H9 (cell line): ENCODE measurements around the gene NPIPB8. TPM values are rescaled to one million over a fixed set of nuclear protein-coding genes. Genes with fewer than 3 reads are reported as not detected.

ENCODE experiments used
- DNase-seq: peaks from one replicate; pipeline ENCODE4 v3.0.0-alpha.2; 2017
- H2AFZ ChIP-seq: one replicate; pipeline ENCODE4 v1.6.1; 2013; ENCODE audit warnings: mild to moderate bottlenecking, low read length, control low read depth, moderate library complexity
- H2AK5ac ChIP-seq: 2 replicates; pipeline ENCODE4 v1.6.1; 2013; ENCODE audit warnings: low read length, control low read depth, mixed read lengths; ENCODE audit not compliant: insufficient read length
- H2BK120ac ChIP-seq: one replicate; pipeline ENCODE4 v1.6.1; 2013; ENCODE audit warnings: low read depth, mild to moderate bottlenecking, low read length, control low read depth, inconsistent platforms; ENCODE audit not compliant: poor library complexity, severe bottlenecking
- H2BK12ac ChIP-seq: 2 replicates; pipeline ENCODE4 v1.6.1; 2013; ENCODE audit warnings: low read length, control low read depth, mixed read lengths, low read depth; ENCODE audit not compliant: insufficient read length
- H2BK15ac ChIP-seq: 2 replicates; pipeline ENCODE4 v1.6.1; 2013; ENCODE audit warnings: low read depth, low read length, control low read depth
- H2BK20ac ChIP-seq: one replicate; pipeline ENCODE4 v1.6.1; 2013; ENCODE audit warnings: low read depth, mild to moderate bottlenecking, low read length, control low read depth, inconsistent platforms; ENCODE audit not compliant: poor library complexity, severe bottlenecking
- H2BK5ac ChIP-seq: 2 replicates; pipeline ENCODE4 v1.6.1; 2013; ENCODE audit warnings: low read length, control low read depth, mixed read lengths; ENCODE audit not compliant: insufficient read length
- H3K14ac ChIP-seq: 2 replicates; pipeline ENCODE4 v1.6.1; 2013; ENCODE audit warnings: low read length, control low read depth; ENCODE audit not compliant: insufficient read depth
- H3K18ac ChIP-seq: 2 replicates; pipeline ENCODE4 v1.6.1; 2013; ENCODE audit warnings: low read depth, mild to moderate bottlenecking, mixed read lengths, low read length, control low read depth; ENCODE audit not compliant: insufficient read length
- H3K23ac ChIP-seq: 2 replicates; pipeline ENCODE4 v1.6.1; 2013; ENCODE audit warnings: low read length, control low read depth, mixed read lengths, low read depth; ENCODE audit not compliant: insufficient read length
- H3K23me2 ChIP-seq: 2 replicates; pipeline ENCODE4 v1.6.1; 2013; ENCODE audit warnings: low read depth, mild to moderate bottlenecking, mixed read lengths, low read length, control low read depth; ENCODE audit not compliant: insufficient read length, poor library complexity, severe bottlenecking
- H3K27ac ChIP-seq: 2 replicates; pipeline ENCODE4 v1.5.1; 2013; ENCODE audit warnings: low read length, control low read depth, mixed read lengths, low read depth; ENCODE audit not compliant: insufficient read length
- H3K27me3 ChIP-seq: 2 replicates; pipeline ENCODE4 v1.6.1; 2013; ENCODE audit warnings: low read length, control low read depth, inconsistent platforms; ENCODE audit not compliant: insufficient read depth
- H3K4ac ChIP-seq: 2 replicates; pipeline ENCODE4 v1.6.1; 2013; ENCODE audit warnings: low read depth, mild to moderate bottlenecking, control low read depth, inconsistent platforms, low read length, moderate library complexity
- H3K4me1 ChIP-seq: 2 replicates; pipeline ENCODE4 v1.6.1; 2013; ENCODE audit warnings: low read length, control low read depth, inconsistent platforms; ENCODE audit not compliant: insufficient read depth
- H3K4me2 ChIP-seq: 2 replicates; pipeline ENCODE4 v1.6.1; 2013; ENCODE audit warnings: low read length, control low read depth, mixed read lengths; ENCODE audit not compliant: insufficient read length, insufficient read depth
- H3K56ac ChIP-seq: 2 replicates; pipeline ENCODE4 v1.6.1; 2013; ENCODE audit warnings: low read depth, mild to moderate bottlenecking, mixed read lengths, low read length, control low read depth; ENCODE audit not compliant: insufficient read length
- H3K79me1 ChIP-seq: 2 replicates; pipeline ENCODE4 v1.6.1; 2013; ENCODE audit warnings: low read depth, mild to moderate bottlenecking, moderate library complexity, low read length, control low read depth, inconsistent platforms; ENCODE audit not compliant: insufficient read depth, poor library complexity, severe bottlenecking
- H3K79me2 ChIP-seq: 2 replicates; pipeline ENCODE4 v1.6.1; 2013; ENCODE audit warnings: low read length, control low read depth, inconsistent platforms; ENCODE audit not compliant: insufficient read depth
- H3K9ac ChIP-seq: 2 replicates; pipeline ENCODE4 v1.6.1; 2013; ENCODE audit warnings: low read length, control low read depth, mixed read lengths; ENCODE audit not compliant: insufficient read length; ENCODE audit errors: extremely low read depth
- H3K9me3 ChIP-seq: one replicate; pipeline ENCODE4 v1.6.1; 2013; ENCODE audit warnings: low read depth, low read length, inconsistent platforms; ENCODE audit not compliant: control insufficient read depth
- H3T11ph ChIP-seq: one replicate; pipeline ENCODE4 v1.6.1; 2013; ENCODE audit warnings: mild to moderate bottlenecking, low read length, control low read depth, inconsistent platforms
- H4K20me1 ChIP-seq: one replicate; pipeline ENCODE4 v1.6.1; 2013; ENCODE audit not compliant: control insufficient read depth, insufficient read length, insufficient read depth
- H4K5ac ChIP-seq: 2 replicates; pipeline ENCODE4 v1.6.1; 2013; ENCODE audit warnings: low read depth, mild to moderate bottlenecking, mixed read lengths, low read length, control low read depth; ENCODE audit not compliant: insufficient read length
- H4K8ac ChIP-seq: replicated peaks from 2 replicates; pipeline ENCODE4 v1.6.1; 2013; ENCODE audit warnings: low read length, control low read depth, mixed read lengths, low read depth; ENCODE audit not compliant: insufficient read length
- H4K91ac ChIP-seq: 2 replicates; pipeline ENCODE4 v1.6.1; 2013; ENCODE audit warnings: low read depth, mild to moderate bottlenecking, moderate library complexity, mixed read lengths, low read length, control low read depth; ENCODE audit not compliant: insufficient read length
- H3K27ac Mint-ChIP-seq, 3 experiments: 2 replicates in 2 of 3; 3 replicates in 1 of 3; pipeline ENCODE4 v1.8.0; 2020 to 2021; ENCODE audit warnings: mixed read lengths in 3 of 3, mild to moderate bottlenecking in 1 of 3, moderate library complexity in 1 of 3
- H3K27me3 Mint-ChIP-seq: 2 replicates; pipeline ENCODE4 v1.8.0; 2021; ENCODE audit warnings: low read depth, mild to moderate bottlenecking, moderate library complexity, mixed read lengths
- H3K36me3 Mint-ChIP-seq, 3 experiments: 2 replicates in 2 of 3; 3 replicates in 1 of 3; pipeline ENCODE4 v1.8.0; 2020 to 2021; ENCODE audit warnings: low read depth in 3 of 3, mixed read lengths in 3 of 3; ENCODE audit not compliant: insufficient read depth in 1 of 3
- H3K4me1 Mint-ChIP-seq, 2 experiments: 2 replicates each; pipeline ENCODE4 v1.8.0; 2020; ENCODE audit warnings: mixed read lengths in 2 of 2
- H3K4me3 Mint-ChIP-seq, 2 experiments: 2 replicates in 1 of 2; 3 replicates in 1 of 2; pipeline ENCODE4 v1.8.0; 2020 to 2021; ENCODE audit warnings: mild to moderate bottlenecking in 2 of 2, mixed read lengths in 2 of 2, moderate library complexity in 1 of 2
- H3K9me3 Mint-ChIP-seq, 2 experiments: 2 replicates in 1 of 2; 3 replicates in 1 of 2; pipeline ENCODE4 v1.8.0; 2020; ENCODE audit warnings: mild to moderate bottlenecking in 2 of 2, mixed read lengths in 2 of 2, moderate library complexity in 1 of 2
- WGBS: extraction: QIAGEN DNeasy Blood & Tissue Kit; methylation state at CpG from one replicate; pipeline ENCODE4 v1.1.7; 2013; ENCODE audit warnings: missing lambda C conversion rate, low lambda C conversion rate, mixed read lengths; ENCODE audit not compliant: insufficient read length; ENCODE audit errors: extremely low coverage; 5-methylcytosine and 5-hydroxymethylcytosine counted together
- total RNA-seq: library from RNA; stranded (reverse); gene quantifications from 2 replicates; pipeline ENCODE4 v1.2.1, GENCODE V29; 2021
- TF ChIP-seq, protein P1 (sequence below): fragments of 200-600 bp; sonication (generic); conservative IDR thresholded peaks from 3 replicates; pipeline ENCODE4 v1.8.0; 2021; ENCODE audit warnings: antibody characterized with exemption, mild to moderate bottlenecking

The NPIPB8 gene
- total RNA-seq, 1 experiment from 2014 or later: not detected

DNA sequence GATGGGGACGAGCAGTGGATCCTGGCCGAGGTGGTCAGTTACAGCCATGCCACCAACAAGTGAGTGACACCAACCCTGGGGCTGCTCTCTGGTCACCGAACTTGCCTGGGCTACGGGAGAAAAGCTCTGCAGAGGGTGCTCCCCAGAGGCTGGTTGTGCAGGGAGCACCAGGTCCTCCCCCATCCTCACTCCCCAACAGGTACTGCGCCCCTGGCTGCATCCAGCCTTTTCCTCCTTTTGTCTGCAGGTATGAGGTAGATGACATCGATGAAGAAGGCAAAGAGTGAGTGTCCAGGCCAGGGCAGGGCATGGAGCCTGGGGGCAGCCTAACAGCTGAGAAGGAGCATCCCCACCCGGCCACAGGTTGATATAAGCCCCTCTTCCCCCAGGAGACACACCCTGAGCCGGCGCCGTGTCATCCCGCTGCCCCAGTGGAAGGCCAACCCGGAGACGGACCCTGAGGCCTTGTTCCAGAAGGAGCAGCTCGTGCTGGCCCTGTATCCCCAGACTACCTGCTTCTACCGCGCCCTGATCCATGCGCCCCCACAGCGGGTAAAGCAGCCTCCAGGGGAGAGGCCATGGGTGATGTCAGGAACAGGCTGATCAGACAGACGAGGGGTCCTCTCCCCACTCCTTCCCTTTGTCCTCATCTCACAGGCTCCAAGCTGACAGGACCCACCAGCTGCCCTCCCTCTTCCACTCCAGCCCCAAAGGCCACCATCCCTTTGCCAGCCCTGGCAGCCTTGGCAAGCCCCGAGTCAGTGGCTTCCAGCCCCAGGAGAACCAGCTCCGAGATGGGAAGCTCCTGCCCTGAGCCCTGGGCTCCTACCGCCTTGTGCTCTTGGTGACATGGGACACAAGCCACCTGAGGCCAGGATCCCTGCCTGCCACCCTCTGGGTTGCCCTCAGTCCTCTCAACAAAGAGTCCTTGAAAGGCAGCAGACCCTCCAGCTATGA, 47.2 kb upstream of the NPIPB8 start:
- no peaks in the 10 kb centered on the region for H3K79me1 ChIP-seq
- no peak overlapping the region for H2AFZ ChIP-seq
- H2BK5ac ChIP-seq: no peak overlapping the region
- H4K91ac ChIP-seq: no peak overlapping the region
- H3K27me3 ChIP-seq: no peaks in the 10 kb centered on the region
- no CpG with 5 or more reads among the region's 22 CpGs for WGBS
- no peak overlapping the region for H3K4ac ChIP-seq
- H3K56ac ChIP-seq: no peak overlapping the region
- no peak overlapping the region for H3K4me3 Mint-ChIP-seq
- H2BK12ac ChIP-seq: no peak overlapping the region
- H4K8ac ChIP-seq: no peak overlapping the region
- no peak for DNase-seq
- TF ChIP-seq, protein P1, sequence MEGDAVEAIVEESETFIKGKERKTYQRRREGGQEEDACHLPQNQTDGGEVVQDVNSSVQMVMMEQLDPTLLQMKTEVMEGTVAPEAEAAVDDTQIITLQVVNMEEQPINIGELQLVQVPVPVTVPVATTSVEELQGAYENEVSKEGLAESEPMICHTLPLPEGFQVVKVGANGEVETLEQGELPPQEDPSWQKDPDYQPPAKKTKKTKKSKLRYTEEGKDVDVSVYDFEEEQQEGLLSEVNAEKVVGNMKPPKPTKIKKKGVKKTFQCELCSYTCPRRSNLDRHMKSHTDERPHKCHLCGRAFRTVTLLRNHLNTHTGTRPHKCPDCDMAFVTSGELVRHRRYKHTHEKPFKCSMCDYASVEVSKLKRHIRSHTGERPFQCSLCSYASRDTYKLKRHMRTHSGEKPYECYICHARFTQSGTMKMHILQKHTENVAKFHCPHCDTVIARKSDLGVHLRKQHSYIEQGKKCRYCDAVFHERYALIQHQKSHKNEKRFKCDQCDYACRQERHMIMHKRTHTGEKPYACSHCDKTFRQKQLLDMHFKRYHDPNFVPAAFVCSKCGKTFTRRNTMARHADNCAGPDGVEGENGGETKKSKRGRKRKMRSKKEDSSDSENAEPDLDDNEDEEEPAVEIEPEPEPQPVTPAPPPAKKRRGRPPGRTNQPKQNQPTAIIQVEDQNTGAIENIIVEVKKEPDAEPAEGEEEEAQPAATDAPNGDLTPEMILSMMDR: no peak
- no peak overlapping the region for H2BK20ac ChIP-seq
- H3K9me3 ChIP-seq: no peaks in the 10 kb centered on the region
- no peaks in the 10 kb centered on the region for H3K4me1 Mint-ChIP-seq
- H3T11ph ChIP-seq: no peak overlapping the region
- H3K9me3 Mint-ChIP-seq: no peaks in the 10 kb centered on the region
- H4K20me1 ChIP-seq: no peaks in the 10 kb centered on the region
- H3K4me2 ChIP-seq: no peak overlapping the region
- no peak overlapping the region for H3K9ac ChIP-seq
- no peak overlapping the region for H3K27ac ChIP-seq
- H3K27ac Mint-ChIP-seq: no peak overlapping the region; a peak in 1 of 7 replicates
- no peak overlapping the region for H2AK5ac ChIP-seq
- no peaks in the 10 kb centered on the region for H3K4me1 ChIP-seq
- H2BK120ac ChIP-seq: no peak overlapping the region
- H3K23me2 ChIP-seq: no peaks in the 10 kb centered on the region
- H3K36me3 Mint-ChIP-seq: peaks cover 13 to 48% (median 32%) of the 10 kb centered on the region in 3 experiments
- no peak overlapping the region for H3K14ac ChIP-seq
- H3K23ac ChIP-seq: no peak overlapping the region
- H2BK15ac ChIP-seq: no peak overlapping the region
- no peak overlapping the region for H4K5ac ChIP-seq
- H3K18ac ChIP-seq: no peak overlapping the region
- no peaks in the 10 kb centered on the region for H3K79me2 ChIP-seq
- no peaks in the 10 kb centered on the region for H3K27me3 Mint-ChIP-seq
